OCI-LY7 (cell line): ENCODE data around the gene ZNF592. TPM values are rescaled to one million over a fixed set of nuclear protein-coding genes. Genes with fewer than 3 reads are reported as not detected.
A peak's percentile ranks its signal among the peaks of the same experiment; 100 is the strongest.

ENCODE experiments used
- BruUV-seq: library from RNA; stranded (reverse); fragments of 400-500 nt; replicated peaks from 2 replicates; lab custom pipeline; 2021; lab: Mats Ljungman, UMichigan
- CTCF ChIA-PET: fragments of 300-600 bp; sonication (Branson Sonifier 250); formaldehyde crosslinking; loops from one replicate; lab custom pipeline; 2022; ENCODE audit warnings: antibody characterized with exemption; ENCODE audit not compliant: unreplicated experiment; lab: Charles Lee
- POLR2A ChIA-PET: fragments of 300-600 bp; sonication (Branson Sonifier 250); formaldehyde crosslinking; loops from one replicate; lab custom pipeline; 2022; ENCODE audit warnings: antibody characterized with exemption; lab: Charles Lee
- DNase-seq: peaks from one replicate; pipeline ENCODE4 v3.0.0-alpha.2; 2015; ENCODE audit warnings: low spot score
- H2AFZ ChIP-seq: fragments of 200-600 bp; sonication (generic), shearing (Covaris generic); 2 replicates; pipeline ENCODE4 v1.6.1; 2014; ENCODE audit warnings: mild to moderate bottlenecking, antibody characterized with exemption, low read length, moderate library complexity
- H3K27ac ChIP-seq: fragments of 200-600 bp; sonication (generic); 2 replicates; pipeline ENCODE4 v1.5.1; 2014; ENCODE audit warnings: mixed run types, low read depth, mild to moderate bottlenecking, moderate library complexity, low read length, inconsistent platforms; ENCODE audit not compliant: poor library complexity, severe bottlenecking
- H3K36me3 ChIP-seq: fragments of 200-600 bp; sonication (generic); 2 replicates; pipeline ENCODE4 v1.6.1; 2014; ENCODE audit warnings: mild to moderate bottlenecking, antibody characterized with exemption, low read length, moderate library complexity, mixed read lengths; ENCODE audit not compliant: insufficient read depth
- H3K4me1 ChIP-seq: fragments of 200-600 bp; sonication (generic); 2 replicates; pipeline ENCODE4 v1.5.1; 2014; ENCODE audit warnings: mild to moderate bottlenecking, low read length; ENCODE audit not compliant: insufficient read depth, poor library complexity, severe bottlenecking
- H3K4me2 ChIP-seq: fragments of 200-600 bp; sonication (generic); 2 replicates; pipeline ENCODE4 v1.6.1; 2014; ENCODE audit warnings: mild to moderate bottlenecking, low read length
- H3K4me3 ChIP-seq: fragments of 200-600 bp; sonication (generic); 2 replicates; pipeline ENCODE4 v1.5.1; 2014; ENCODE audit warnings: mild to moderate bottlenecking, low read depth, low read length; ENCODE audit not compliant: poor library complexity, severe bottlenecking
- H3K79me2 ChIP-seq: fragments of 200-600 bp; sonication (generic); 2 replicates; pipeline ENCODE4 v1.6.1; 2016; ENCODE audit warnings: low read depth, mild to moderate bottlenecking, low read length, moderate library complexity, mixed read lengths; ENCODE audit not compliant: insufficient read depth
- H3K9me2 ChIP-seq: fragments of 200-600 bp; sonication (generic); 2 replicates; pipeline ENCODE4 v1.6.1; 2016; ENCODE audit warnings: mild to moderate bottlenecking, low read length, mixed read lengths; ENCODE audit not compliant: insufficient read depth
- H3K9me3 ChIP-seq: fragments of 200-600 bp; sonication (generic); 2 replicates; pipeline ENCODE4 v1.6.1; 2014; ENCODE audit warnings: mild to moderate bottlenecking, mixed run types, low read length, mixed read lengths
- H4K20me1 ChIP-seq: fragments of 200-600 bp; sonication (generic); 2 replicates; pipeline ENCODE4 v1.6.1; 2014; ENCODE audit warnings: mild to moderate bottlenecking, antibody characterized with exemption, low read length, moderate library complexity, mixed read lengths; ENCODE audit not compliant: insufficient read depth
- EZH2phosphoT487 ChIP-seq: fragments of 200-600 bp; sonication (generic); IDR thresholded peaks from 2 replicates; pipeline ENCODE4 v1.6.1; 2018; ENCODE audit warnings: low read depth, borderline replicate concordance, mild to moderate bottlenecking, mixed run types, antibody characterized with exemption, low read length, moderate library complexity, mixed read lengths
- intact Hi-C: fragments of 100-400 bp; cut with micrococcal nuclease; formaldehyde crosslinking; loops from one replicate; pipeline ENCODE4 v1.10.0; 2022; ENCODE audit not compliant: unreplicated experiment
- total RNA-seq, 2 experiments: library from RNA; depleted of rRNA in 1 of 2; stranded (reverse); fragments of >200 nt in 1 of 2; shearing (Covaris generic) in 1 of 2; gene quantifications; 2 replicates each; pipeline ENCODE4 v1.2.3, GENCODE V29; 2014 to 2022
- TF ChIP-seq, protein P1 (sequence below): fragments of 200-600 bp; sonication (generic); conservative IDR thresholded peaks from 2 replicates; pipeline ENCODE4 v1.5.1; 2014; ENCODE audit warnings: mild to moderate bottlenecking, antibody characterized with exemption, low read length, moderate library complexity, mixed read lengths

The ZNF592 gene
- total RNA-seq, 2 experiments from 2014 or later, result 23.0 to 41.3 TPM

DNA sequence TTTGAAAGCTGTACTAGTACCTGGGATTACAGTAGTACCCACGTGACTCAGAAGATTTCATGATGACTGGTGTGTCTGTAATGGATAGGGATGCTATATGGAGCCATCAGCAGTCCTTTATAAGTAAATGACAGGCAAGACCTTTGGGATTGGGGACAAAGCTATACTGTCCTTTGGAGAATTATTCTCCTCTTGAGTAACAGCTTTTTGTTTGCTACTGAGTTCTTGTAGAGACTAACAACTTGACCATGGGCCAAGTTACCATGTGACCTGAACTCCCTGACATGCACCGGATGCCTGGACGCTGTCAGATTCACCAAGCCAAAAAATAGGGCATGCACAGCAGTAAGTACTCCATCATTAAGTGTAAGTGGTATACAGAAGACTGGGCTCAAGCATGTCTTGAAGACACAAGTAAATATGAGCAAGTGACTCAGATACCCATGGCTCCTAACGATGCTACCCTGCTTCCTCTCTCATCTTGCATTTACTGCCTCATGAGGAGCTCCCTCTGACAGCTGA, 45.4 kb upstream of the ZNF592 start:
- DNase-seq, result no peak
- H3K9me3 ChIP-seq, result no peaks in the 10 kb centered on the region
- H3K4me3 ChIP-seq, result no peak overlapping the region
- H3K9me2 ChIP-seq, result no peaks in the 10 kb centered on the region
- POLR2A ChIA-PET, result interaction anchor here (0.5 to 1.3 kb wide), 3 partner anchors 9 to 84 kb away, joined by 3 to 7 read pairs (median 3); partner anchors contain the start of gene SEC11A
- peaks cover 7% of the 10 kb centered on the region for H3K4me1 ChIP-seq
- H2AFZ ChIP-seq, result no peak overlapping the region
- BruUV-seq, result no TSS peak
- H3K36me3 ChIP-seq, result peaks cover 36% of the 10 kb centered on the region; the same call in 1 of the 2 replicates
- CTCF ChIA-PET, result no interaction called here
- intact Hi-C loops, result no loop called here
- TF ChIP-seq, protein P1, sequence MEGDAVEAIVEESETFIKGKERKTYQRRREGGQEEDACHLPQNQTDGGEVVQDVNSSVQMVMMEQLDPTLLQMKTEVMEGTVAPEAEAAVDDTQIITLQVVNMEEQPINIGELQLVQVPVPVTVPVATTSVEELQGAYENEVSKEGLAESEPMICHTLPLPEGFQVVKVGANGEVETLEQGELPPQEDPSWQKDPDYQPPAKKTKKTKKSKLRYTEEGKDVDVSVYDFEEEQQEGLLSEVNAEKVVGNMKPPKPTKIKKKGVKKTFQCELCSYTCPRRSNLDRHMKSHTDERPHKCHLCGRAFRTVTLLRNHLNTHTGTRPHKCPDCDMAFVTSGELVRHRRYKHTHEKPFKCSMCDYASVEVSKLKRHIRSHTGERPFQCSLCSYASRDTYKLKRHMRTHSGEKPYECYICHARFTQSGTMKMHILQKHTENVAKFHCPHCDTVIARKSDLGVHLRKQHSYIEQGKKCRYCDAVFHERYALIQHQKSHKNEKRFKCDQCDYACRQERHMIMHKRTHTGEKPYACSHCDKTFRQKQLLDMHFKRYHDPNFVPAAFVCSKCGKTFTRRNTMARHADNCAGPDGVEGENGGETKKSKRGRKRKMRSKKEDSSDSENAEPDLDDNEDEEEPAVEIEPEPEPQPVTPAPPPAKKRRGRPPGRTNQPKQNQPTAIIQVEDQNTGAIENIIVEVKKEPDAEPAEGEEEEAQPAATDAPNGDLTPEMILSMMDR, result no peak
- TF ChIP-seq EZH2phosphoT487, result no peak
- no peak overlapping the region for H3K4me2 ChIP-seq
- H3K27ac ChIP-seq, result no peak overlapping the region
- peaks cover 84% of the 10 kb centered on the region for H3K79me2 ChIP-seq
- peaks cover 14% of the 10 kb centered on the region for H4K20me1 ChIP-seq

DNA sequence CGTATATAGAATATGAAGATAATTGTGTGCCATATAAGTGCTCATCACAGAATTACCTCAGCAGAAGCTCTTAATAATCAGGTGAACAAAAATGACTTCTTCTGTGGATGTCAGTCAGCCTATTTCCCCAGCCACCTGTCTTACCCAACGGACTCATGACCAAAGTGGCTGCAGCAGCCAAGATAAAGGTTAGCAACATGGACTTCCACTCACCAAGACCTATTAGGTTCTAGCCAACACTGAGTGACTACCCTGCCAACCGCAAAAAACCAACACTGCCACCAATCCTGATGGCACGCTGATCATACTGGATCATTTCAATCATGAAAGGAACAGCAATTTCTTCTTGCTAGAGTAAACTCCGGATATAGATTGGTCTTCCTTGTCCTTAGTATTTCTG, 44.6 kb upstream of the ZNF592 start:
- TF ChIP-seq, protein P1, result no peak
- no peak for TF ChIP-seq EZH2phosphoT487
- CTCF ChIA-PET, result no interaction called here
- H3K4me3 ChIP-seq, result no peak overlapping the region
- POLR2A ChIA-PET, result interaction anchor here (0.5 to 1.3 kb wide), 3 partner anchors 12 to 85 kb away, joined by 3 to 7 read pairs (median 3); partner anchors contain the start of gene SEC11A
- peaks cover 7% of the 10 kb centered on the region for H3K4me1 ChIP-seq
- H3K4me2 ChIP-seq, result no peak overlapping the region
- BruUV-seq, result no TSS peak
- H3K79me2 ChIP-seq, result peaks cover 84% of the 10 kb centered on the region
- no peak for DNase-seq
- no peak overlapping the region for H2AFZ ChIP-seq
- peaks cover 44% of the 10 kb centered on the region; the same call in 1 of the 2 replicates for H3K36me3 ChIP-seq
- H4K20me1 ChIP-seq, result peaks cover 19% of the 10 kb centered on the region
- no peak overlapping the region for H3K27ac ChIP-seq
- intact Hi-C loops, result no loop called here
- no peaks in the 10 kb centered on the region for H3K9me2 ChIP-seq
- H3K9me3 ChIP-seq, result no peaks in the 10 kb centered on the region

DNA sequence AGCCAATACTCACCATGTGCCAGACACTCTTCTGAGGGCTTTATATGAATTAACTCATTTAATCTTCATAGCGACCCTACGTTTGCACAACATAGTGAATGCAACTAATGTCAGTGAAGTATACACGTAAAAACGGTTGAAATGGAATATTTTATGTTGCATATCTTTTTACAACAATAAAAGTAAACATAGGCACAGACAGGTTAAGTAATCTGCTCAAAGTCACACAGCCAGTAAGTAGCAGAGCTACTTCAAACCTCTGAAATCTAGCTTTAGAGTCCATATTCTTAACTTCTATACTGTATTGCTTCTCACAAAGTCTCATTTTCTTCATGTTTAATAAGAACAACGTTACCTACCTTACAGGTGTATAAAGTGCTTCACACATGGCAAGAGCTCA, 34.0 kb upstream of the ZNF592 start:
- intact Hi-C loops, result no loop called here
- Histone ChIP-seq H3K27ac (no peak overlapping the region), H4K20me1 (peaks cover 12% of the 10 kb centered on the region), H3K4me2 (peak overlapping the region; percentile 92), H3K9me2 (no peaks in the 10 kb centered on the region), H3K9me3 (no peaks in the 10 kb centered on the region), H3K36me3 (peaks cover 39% of the 10 kb centered on the region), H3K4me3 (peak overlapping the region; percentile 89), H3K4me1 (peaks cover 28% of the 10 kb centered on the region), H3K79me2 (peaks cover 75% of the 10 kb centered on the region), H2AFZ (no peak overlapping the region)
- ChIA-PET CTCF (no interaction called here), POLR2A (interaction anchor here (0.7 to 6.7 kb wide), 7 partner anchors 11 to 51 kb away, joined by 3 to 72 read pairs (median 4); no protein-coding TSS in a partner anchor)
- BruUV-seq, result no TSS peak
- DNase-seq, result no peak
- TF ChIP-seq, protein P1, result no peak
- TF ChIP-seq EZH2phosphoT487, result no peak
